Renal pelvis (tissue), 4 donors: ENCODE results near the gene MEGF10. TPM values are rescaled to one million over a fixed set of nuclear protein-coding genes. Genes with fewer than 3 reads are reported as not detected.

Experiments
- DNase-seq: peaks from one replicate; pipeline ENCODE4 v3.0.0-alpha.2; 2013
- polyA plus RNA-seq, 3 donors: library from polyadenylated mRNA; unstranded; fragments of 120-200 nt; gene quantifications; one replicate each; pipeline ENCODE4 v1.2.1, GENCODE V29; 2013; ENCODE audit not compliant: insufficient read length in 3 of 3

The MEGF10 gene
- polyA plus RNA-seq, 3 donors: 0.70 to 0.99 (median 0.83) TPM

DNA sequence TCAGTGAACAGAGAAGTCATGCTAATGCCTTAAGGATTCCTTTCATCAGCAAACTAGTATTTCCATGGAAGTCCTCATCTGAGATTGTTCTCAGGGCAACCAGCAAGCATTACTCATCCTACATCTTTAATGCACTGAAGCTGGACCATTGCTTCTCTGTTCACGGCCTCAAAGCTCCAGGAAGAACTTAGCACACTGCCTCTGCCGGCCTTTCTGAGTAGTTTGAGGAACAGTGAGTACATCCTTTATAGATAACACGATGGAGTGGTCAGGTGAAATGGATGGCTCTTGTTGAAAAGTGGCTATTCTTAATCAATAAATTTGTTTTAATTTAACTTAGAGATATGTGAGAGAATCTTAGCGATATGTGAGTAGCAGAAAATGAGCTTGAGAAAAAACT, 35.8 kb downstream of the MEGF10 start:
- no peak for DNase-seq

GRCh38 chr5:127326976-127327755, 36.6 kb downstream of the MEGF10 start:
- DNase-seq: no peak

DNA sequence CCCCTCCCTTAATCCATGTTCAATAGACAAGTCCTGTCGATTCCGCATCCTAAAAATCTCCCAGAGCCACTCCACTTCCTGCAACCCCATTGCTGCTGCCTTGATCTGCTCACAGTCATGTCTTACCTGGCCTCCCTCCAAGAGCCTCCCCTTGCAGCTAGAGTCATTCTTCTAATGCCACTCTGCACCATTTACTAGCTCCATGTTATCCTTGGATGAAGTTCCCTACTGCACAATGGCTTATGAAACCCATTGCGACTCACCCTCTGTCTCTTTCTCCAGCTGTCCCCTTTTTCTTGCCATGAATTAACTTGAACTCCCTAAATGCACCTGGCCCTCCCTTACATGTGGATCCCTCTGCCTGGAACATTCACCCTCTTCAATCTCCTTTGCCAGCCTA, 39.5 kb downstream of the MEGF10 start:
- no peak for DNase-seq

DNA sequence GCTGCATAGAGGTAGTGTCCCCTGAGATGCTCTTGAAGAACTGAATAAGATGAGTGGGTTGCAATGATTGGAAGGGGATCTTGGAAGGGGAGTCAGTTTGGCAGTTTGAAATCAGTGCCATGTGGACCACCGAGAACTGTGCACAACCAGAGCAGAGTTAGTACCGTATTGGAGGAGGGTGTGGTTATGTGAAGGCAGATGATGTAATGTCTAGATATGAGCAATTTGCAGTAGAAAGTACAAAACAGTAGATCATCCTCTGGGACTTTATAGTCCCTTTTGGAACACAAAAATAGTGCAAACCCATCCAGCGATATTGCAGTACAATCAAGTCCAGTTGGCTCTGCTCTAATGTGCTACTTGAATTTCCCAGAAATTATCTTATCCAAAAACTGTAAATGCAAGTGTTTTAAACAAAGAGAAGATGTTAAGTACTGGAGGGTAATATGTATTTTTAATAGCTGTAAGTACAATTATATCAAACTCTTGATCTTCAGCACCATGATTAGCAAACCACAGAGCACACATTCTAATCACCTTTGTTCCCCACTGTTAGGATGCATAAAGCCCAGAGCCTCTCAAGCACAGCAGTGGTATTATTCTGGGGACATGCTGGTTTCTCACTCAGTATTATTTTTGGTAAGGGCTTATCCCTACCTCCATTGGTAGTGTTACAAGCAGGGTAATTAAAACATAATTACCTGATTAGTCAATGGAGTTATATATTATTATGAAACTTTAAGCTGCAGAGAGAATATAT, 41.5 kb downstream of the MEGF10 start:
- DNase-seq: no peak

DNA sequence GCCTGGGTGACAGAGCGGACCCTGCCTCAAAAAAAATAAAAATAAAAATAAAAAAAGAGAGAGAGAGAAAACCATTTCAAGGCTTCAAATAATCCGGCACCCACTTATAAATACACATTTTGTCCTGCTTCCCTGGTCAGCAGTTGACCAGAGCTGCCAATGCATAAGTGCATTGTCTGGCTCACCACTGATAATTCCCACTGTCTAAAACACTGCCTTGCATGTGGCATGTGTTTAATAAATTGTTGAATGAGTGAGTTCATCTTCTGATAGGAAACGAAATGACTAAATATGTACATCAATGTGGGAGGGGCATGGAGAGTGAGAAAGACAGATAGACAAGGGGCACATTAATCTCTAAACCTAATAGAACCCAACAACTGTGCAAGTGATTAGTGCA, 42.9 kb downstream of the MEGF10 start:
- DNase-seq: no peak

- no peak for DNase-seq
Observed at GRCh38 chr5:127335381-127335780, 44.8 kb downstream of the MEGF10 start.

- DNase-seq: no peak
Observed at GRCh38 chr5:127337876-127338275, 47.3 kb downstream of the MEGF10 start.

DNA sequence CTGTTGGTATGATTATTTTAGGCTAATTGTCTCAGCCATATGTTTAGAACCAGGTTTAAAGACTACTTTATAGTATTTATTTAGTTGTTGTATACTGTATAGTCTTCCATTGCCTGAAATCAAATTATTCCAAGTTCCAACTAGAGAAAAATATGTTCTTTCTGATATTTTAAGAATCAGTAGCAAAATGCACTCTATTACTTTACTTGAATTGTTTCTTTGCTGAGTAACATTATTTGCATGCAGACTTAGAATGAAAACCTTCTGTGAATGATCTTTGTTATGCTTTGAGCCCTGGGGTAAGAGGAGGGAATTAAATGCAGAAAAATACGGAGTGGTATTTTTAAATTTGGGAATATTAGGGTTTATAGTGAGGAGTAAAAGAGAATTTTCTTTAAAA, 47.9 kb downstream of the MEGF10 start:
- no peak for DNase-seq

GRCh38 chr5:127340606-127341005, 50.0 kb downstream of the MEGF10 start:
- no peak for DNase-seq

DNA sequence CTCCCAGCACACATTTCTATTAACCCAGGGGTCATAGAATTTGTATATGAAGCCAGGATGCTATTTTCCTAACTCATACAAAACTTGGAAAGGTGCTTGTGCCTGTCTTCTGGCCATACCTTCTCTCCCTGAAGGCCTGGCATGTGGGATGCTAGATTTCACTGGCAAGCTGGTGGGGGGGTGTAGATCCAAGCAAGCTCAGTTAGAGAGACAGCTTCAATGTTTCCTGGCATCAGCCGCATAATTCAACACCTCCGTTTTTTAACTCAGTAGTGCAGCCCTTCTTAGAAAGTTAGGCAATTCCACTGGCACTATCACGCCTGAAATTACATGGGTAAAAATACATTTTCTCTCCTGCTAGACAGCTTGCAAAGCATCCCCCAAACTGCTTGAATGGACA, 51.8 kb downstream of the MEGF10 start:
- DNase-seq: no peak

DNA sequence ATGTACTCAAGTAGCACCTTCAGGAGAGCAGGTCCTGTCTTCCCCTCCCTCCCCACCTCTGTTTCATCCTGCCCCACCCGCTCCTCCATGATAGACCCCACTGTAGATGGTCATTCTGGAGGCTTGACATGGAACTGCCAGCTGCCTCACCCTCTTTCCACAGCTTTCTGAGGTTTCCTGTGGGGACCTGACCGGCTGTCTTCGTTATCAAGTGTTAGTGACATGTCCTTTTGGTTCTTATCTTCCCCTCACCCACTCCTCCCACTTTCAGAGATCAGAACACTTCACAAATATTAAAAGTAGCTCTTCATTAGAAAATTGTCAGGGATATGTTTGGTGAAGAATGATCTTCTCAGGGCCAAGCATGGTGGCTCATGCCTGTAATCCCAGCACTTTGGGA, 52.7 kb downstream of the MEGF10 start:
- DNase-seq: no peak

GRCh38 chr5:127343866-127344265, 53.3 kb downstream of the MEGF10 start:
- DNase-seq: no peak

DNA sequence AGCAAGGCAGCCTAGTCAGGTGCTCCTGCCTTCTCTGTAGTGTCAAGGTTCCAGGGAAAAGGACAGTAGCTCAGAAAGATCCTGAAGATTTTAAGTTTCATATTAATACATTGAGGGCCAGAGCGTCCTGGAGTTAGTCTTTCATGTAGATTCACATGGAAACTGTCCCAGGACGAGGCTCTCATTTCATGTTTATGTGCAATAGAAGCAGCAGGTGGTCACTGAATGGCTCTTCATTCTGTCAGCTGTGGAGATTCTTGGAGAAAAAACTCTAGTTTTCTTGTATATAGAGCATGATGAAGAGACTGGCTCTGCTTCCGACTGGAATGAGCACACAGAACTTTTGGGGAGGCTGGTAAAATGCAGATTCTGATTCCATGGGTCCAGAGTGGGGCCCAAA, 54.3 kb downstream of the MEGF10 start:
- no peak for DNase-seq

DNA sequence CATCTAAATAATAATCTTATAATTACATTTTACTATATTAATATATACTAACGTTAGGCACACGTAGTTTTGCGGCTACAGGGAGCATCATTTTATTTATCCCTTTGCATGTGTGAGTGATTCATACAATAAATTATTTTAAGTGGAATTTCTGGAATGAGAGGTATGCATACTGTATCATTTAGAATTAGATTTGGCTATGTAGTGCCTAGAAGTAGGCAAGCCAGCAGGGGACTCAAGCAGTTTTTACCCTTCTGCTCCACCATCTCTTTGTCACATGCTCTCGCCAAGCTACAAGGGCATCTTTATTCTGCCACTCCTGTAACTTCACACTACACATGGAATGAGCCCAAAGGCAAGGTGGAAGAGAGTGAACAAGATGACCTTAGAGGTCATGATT, 60.8 kb downstream of the MEGF10 start:
- DNase-seq: no peak

GRCh38 chr5:127352068-127352467, 61.5 kb downstream of the MEGF10 start:
- no peak for DNase-seq

DNA sequence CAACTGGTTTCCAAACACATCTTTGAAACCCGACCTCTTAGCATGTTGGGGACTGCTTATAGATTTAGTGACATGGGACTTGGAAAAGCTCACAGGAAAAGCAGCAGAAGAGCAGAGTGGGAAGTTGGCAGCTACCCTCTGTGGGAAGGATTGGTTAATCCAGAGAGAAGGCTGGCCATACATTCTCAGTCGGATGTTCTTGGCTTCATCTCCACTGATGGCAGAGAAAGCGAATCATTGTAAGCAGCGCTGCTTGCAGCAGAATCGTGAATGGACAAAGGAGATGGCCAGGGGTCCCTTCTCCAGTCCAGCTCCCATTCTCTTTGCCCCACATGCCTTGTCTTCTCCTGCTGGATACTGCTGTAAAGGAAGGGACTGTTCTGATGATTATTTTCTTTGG, 62.7 kb downstream of the MEGF10 start:
- DNase-seq: no peak

DNA sequence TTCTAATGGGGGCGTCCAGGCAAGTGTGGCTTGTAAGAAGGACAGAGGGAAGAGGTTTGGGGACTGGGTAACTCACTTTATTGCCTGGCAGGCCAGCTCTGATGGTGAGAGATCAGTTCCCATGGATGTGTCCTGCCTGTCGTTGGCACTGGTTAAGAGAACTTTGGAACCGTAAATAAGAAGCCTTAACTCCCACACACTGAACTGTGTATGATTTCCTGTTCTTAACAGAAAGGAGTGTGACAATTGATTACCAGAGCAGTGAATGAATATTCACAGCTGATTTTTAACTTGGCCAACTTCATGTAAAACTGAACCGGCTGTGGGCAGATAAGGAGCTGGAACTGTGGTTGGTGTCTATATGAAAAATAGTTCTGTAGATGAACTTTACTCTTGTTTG, 63.2 kb downstream of the MEGF10 start:
- DNase-seq: no peak

DNA sequence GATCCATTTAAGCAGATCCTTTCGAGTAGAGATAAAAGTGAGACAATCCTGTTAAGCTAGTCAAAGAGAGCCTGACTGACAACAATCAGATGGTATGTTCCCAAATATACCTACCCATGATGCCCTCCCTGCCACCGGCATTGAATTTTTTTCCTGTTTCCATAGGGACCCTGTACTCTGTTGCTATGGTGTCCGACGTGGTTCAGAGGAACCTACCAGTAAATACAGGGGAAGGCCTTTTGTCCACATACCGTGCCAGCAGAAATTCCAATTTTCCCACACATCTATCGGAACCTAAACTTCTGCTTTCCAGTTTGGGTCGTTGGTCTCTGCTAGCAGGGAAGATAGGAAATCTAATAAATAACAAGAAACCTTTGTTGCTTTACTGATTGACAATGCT, 64.7 kb downstream of the MEGF10 start:
- DNase-seq: no peak

GRCh38 chr5:127358284-127358683, 67.7 kb downstream of the MEGF10 start:
- no peak for DNase-seq

GRCh38 chr5:127358740-127359139, 68.1 kb downstream of the MEGF10 start:
- no peak for DNase-seq

DNA sequence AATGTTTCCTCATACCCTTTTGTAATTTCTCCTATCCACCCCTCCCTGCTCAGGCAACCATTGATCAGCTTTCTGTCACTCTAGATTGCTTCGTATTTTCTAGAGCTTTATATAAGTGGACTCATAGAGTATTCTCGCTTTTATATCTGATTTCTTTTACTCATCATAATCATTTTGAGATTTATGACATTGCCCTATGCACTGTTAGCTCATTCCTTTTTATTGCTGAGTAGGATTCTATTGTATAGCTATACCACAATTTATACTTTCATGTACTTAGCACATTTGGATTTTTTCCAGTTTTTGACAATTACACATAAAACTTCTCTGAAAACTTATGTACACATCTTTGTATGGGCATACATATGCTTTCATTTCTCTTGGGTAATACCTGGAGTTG, 68.9 kb downstream of the MEGF10 start:
- no peak for DNase-seq

DNA sequence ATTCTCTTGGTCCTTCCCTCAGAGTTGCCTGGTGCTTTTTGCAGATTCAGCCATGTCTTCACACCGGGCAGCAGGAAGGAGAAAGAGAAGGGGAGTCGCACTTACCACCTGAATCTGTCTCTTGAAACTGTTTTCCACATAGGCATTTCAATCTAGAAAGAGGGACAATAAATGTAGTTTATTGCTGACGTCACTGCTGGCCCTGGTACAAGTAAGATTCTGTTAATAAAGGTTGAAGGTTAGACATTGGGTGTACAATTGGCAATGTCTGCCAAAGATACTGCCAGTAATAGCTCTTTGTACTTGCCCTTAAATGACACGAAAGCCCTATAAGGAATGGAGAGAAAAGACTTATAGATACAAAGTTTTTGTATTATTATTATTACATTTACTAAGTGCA, 72.8 kb downstream of the MEGF10 start:
- no peak for DNase-seq

DNA sequence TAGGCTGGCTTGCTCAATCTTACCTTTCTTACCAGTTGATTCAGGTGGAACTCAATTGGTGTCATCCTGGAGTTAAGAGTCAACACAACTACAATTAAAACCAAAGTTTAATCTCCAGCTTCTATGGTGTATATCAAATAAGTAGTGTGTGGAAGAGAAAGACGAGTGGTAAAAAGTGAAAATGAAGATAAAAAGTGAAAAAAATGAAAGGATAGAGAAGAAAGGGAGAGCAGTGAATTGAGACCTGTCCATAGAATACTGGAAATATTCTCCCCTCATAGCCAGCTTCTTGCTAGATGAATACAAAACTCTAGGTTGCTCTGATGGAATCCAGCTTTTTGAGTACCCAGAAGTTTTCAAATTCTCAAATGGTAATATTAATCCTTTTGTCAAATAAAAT, 76.4 kb downstream of the MEGF10 start:
- no peak for DNase-seq
